K562 (cell line): Measurements from ENCODE around the gene SLA2. TPM values are rescaled to one million over a fixed set of nuclear protein-coding genes. Genes with fewer than 3 reads are reported as not detected.

Experiments
- CC2D1A ChIP-seq: fragments of 450-650 bp; IDR thresholded peaks from 2 replicates; pipeline ENCODE4 v1.6.1; 2017; ENCODE audit warnings: mild to moderate bottlenecking
- FOXK2 ChIP-seq, 2 experiments: fragments of 450-650 bp; IDR thresholded peaks in 1 of 2; conservative IDR thresholded peaks in 1 of 2; 2 replicates each; pipeline ENCODE4 v1.6.1; 2016; ENCODE audit warnings: low read depth in 2 of 2, mild to moderate bottlenecking in 1 of 2
- NR3C1 ChIP-seq: sonication (generic); formaldehyde crosslinking; IDR thresholded peaks from 2 replicates; pipeline ENCODE4 v1.8.1; 2022; ENCODE audit warnings: missing genetic modification reagents
- RB1 ChIP-seq: fragments of 450-650 bp; IDR thresholded peaks from 2 replicates; pipeline ENCODE4 v1.6.1; 2017; ENCODE audit warnings: low read depth, mild to moderate bottlenecking
- SRF ChIP-seq, 2 experiments: fragments of 250-450, 450-650 bp in 1 of 2; sonication (Bioruptor Pico) in 1 of 2; sonication (generic) in 1 of 2; formaldehyde crosslinking; IDR thresholded peaks; 2 replicates each; pipeline versions ENCODE4 v1.5.0 to v1.5.1; 2020 to 2022; ENCODE audit warnings: mild to moderate bottlenecking in 1 of 2, missing genetic modification reagents in 1 of 2
- ZNF384 ChIP-seq: IDR thresholded peaks from 2 replicates; pipeline ENCODE4 v1.6.1; 2012; ENCODE audit warnings: low read depth, low read length, improper control_type of control experiment
- ZNF584 ChIP-seq: fragments of 200-800 bp; sonication (Bioruptor generic); IDR thresholded peaks from 2 replicates; pipeline ENCODE4 v1.6.1; 2016; ENCODE audit warnings: low read depth, mild to moderate bottlenecking, missing genetic modification characterization, missing compliant biosample characterization
- polyA plus RNA-seq, 8 experiments: library from polyadenylated mRNA; depleted of rRNA in 4 of 8; stranded (reverse) in 5 of 8; unstranded in 3 of 8; fragments of >200 nt; fragmentation: Nextera tagmentation in 2 of 8; fragmentation: Illumina TruSeq in 1 of 8; extraction: Ambion mirVana in 2 of 8; extraction: Trizol in 1 of 8; gene quantifications; 2 replicates each; pipeline versions ENCODE4 v1.2.1 to v1.2.3, GENCODE V29; 2011 to 2014; ENCODE audit warnings: inconsistent platforms in 1 of 8, missing spikeins in 1 of 8
- total RNA-seq, 7 experiments: library from RNA; depleted of rRNA in 6 of 7; stranded (reverse); fragments of >200 nt in 6 of 7; fragmentation: Illumina TruSeq in 2 of 7; extraction: Trizol in 2 of 7; gene quantifications; 2 replicates each; pipeline versions ENCODE4 v1.2.1 to v1.2.3, GENCODE V29; 2011 to 2021; ENCODE audit warnings: low replicate concordance in 1 of 7
- TF ChIP-seq, protein P1 (sequence below): sonication (generic); formaldehyde crosslinking; IDR thresholded peaks from 2 replicates; pipeline ENCODE4 v1.8.0; 2023; ENCODE audit warnings: mild to moderate bottlenecking, missing genetic modification reagents
- TF ChIP-seq, protein P2 (sequence below): fragments of 150-350 bp; conservative IDR thresholded peaks from 2 replicates; pipeline ENCODE4 v1.6.1; 2014; ENCODE audit warnings: low read length
- TF ChIP-seq, protein P3 (sequence below): fragments of 250-450 bp; sonication (Bioruptor Pico); IDR thresholded peaks from 2 replicates; pipeline ENCODE4 v1.8.0; 2022; ENCODE audit warnings: inconsistent platforms, mild to moderate bottlenecking, moderate library complexity, borderline replicate concordance
- TF ChIP-seq, protein P4 (sequence below): fragments of 450-650 bp; conservative IDR thresholded peaks from 2 replicates; pipeline ENCODE4 v1.6.1; 2016; ENCODE audit warnings: missing genetic modification characterization, low read depth, mild to moderate bottlenecking, missing compliant biosample characterization, moderate library complexity

The SLA2 gene
- total and polyA plus RNA-seq, 9 of the 15 experiments (the other 6 are each of a cell fraction or from before 2014, with no cell fraction given) = 0.07 TPM; not detected in 7

DNA sequence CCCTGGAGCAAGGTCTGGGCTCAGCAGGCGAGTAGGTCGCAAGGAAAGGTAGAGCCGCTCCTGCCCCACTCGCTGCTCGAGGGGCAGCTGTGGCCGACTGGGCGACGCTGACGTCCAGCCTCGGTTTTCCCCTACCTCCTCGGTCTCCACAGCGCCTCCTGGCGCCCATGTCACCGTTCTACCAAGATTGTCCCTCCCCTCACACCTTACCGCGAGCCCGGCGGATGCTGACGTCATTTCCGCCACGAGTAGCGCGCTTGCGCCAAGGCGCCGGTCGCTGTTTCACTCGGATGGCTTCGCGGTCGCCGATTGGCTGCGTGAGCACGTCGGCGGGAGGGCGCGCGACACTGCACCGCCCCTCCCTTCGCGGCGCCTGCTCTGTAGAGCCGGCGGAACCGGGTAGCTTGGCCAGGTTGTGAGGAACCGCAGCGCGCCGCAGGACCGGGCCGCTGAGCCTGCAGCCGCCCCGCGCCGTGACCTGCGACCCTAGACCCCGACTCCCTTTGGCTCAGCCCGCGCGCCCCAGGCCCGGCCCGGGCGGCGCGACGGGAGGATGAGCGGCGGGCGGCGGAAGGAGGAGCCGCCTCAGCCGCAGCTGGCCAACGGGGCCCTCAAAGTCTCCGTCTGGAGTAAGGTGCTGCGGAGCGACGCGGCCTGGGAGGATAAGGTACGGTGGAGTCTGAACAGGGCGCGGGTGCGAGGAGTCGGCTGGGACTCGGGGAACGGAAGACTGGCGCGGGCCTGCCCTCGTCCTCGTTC is 40.4 kb downstream of the SLA2 start, which contains the start of gene RAB5IF (continued):
- TF ChIP-seq, protein P1, sequence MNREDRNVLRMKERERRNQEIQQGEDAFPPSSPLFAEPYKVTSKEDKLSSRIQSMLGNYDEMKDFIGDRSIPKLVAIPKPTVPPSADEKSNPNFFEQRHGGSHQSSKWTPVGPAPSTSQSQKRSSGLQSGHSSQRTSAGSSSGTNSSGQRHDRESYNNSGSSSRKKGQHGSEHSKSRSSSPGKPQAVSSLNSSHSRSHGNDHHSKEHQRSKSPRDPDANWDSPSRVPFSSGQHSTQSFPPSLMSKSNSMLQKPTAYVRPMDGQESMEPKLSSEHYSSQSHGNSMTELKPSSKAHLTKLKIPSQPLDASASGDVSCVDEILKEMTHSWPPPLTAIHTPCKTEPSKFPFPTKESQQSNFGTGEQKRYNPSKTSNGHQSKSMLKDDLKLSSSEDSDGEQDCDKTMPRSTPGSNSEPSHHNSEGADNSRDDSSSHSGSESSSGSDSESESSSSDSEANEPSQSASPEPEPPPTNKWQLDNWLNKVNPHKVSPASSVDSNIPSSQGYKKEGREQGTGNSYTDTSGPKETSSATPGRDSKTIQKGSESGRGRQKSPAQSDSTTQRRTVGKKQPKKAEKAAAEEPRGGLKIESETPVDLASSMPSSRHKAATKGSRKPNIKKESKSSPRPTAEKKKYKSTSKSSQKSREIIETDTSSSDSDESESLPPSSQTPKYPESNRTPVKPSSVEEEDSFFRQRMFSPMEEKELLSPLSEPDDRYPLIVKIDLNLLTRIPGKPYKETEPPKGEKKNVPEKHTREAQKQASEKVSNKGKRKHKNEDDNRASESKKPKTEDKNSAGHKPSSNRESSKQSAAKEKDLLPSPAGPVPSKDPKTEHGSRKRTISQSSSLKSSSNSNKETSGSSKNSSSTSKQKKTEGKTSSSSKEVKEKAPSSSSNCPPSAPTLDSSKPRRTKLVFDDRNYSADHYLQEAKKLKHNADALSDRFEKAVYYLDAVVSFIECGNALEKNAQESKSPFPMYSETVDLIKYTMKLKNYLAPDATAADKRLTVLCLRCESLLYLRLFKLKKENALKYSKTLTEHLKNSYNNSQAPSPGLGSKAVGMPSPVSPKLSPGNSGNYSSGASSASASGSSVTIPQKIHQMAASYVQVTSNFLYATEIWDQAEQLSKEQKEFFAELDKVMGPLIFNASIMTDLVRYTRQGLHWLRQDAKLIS (CRISPR knock-in tag) = peak; percentile 81; the same call in 1 of the 2 replicates
- TF ChIP-seq FOXK2 (conservative IDR thresholded peaks at IDR 0.05 in 1 of 2, IDR thresholded peaks at IDR 0.05 in 1 of 2; ENCODE audit: low read depth in 2 of 2) = peak; percentile 58 to 78; a peak in 3 of 4 replicates
- TF ChIP-seq RB1 = peak; percentile 85; the same call in 1 of the 2 replicates
- TF ChIP-seq ZNF384 = peak; percentile 55; the same call in 1 of the 2 replicates
- TF ChIP-seq CC2D1A = no peak
- peak; percentile 84 for TF ChIP-seq ZNF584 (CRISPR knock-in tag)
- TF ChIP-seq, protein P2, sequence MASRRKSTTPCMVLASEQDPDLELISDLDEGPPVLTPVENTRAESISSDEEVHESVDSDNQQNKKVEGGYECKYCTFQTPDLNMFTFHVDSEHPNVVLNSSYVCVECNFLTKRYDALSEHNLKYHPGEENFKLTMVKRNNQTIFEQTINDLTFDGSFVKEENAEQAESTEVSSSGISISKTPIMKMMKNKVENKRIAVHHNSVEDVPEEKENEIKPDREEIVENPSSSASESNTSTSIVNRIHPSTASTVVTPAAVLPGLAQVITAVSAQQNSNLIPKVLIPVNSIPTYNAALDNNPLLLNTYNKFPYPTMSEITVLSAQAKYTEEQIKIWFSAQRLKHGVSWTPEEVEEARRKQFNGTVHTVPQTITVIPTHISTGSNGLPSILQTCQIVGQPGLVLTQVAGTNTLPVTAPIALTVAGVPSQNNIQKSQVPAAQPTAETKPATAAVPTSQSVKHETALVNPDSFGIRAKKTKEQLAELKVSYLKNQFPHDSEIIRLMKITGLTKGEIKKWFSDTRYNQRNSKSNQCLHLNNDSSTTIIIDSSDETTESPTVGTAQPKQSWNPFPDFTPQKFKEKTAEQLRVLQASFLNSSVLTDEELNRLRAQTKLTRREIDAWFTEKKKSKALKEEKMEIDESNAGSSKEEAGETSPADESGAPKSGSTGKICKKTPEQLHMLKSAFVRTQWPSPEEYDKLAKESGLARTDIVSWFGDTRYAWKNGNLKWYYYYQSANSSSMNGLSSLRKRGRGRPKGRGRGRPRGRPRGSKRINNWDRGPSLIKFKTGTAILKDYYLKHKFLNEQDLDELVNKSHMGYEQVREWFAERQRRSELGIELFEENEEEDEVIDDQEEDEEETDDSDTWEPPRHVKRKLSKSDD = 0 out of 2 replicates have a peak, but pooled peaks have one; percentile 17
- TF ChIP-seq, protein P3, sequence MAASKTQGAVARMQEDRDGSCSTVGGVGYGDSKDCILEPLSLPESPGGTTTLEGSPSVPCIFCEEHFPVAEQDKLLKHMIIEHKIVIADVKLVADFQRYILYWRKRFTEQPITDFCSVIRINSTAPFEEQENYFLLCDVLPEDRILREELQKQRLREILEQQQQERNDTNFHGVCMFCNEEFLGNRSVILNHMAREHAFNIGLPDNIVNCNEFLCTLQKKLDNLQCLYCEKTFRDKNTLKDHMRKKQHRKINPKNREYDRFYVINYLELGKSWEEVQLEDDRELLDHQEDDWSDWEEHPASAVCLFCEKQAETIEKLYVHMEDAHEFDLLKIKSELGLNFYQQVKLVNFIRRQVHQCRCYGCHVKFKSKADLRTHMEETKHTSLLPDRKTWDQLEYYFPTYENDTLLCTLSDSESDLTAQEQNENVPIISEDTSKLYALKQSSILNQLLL (CRISPR knock-in tag) = no peak
- TF ChIP-seq NR3C1 (CRISPR knock-in tag) = no peak
- TF ChIP-seq SRF (CRISPR knock-in tag; IDR thresholded peaks at IDR 0.05) = peak in 1 of 2 experiments; percentile 22; a peak in 1 of 4 replicates
- TF ChIP-seq, protein P4, sequence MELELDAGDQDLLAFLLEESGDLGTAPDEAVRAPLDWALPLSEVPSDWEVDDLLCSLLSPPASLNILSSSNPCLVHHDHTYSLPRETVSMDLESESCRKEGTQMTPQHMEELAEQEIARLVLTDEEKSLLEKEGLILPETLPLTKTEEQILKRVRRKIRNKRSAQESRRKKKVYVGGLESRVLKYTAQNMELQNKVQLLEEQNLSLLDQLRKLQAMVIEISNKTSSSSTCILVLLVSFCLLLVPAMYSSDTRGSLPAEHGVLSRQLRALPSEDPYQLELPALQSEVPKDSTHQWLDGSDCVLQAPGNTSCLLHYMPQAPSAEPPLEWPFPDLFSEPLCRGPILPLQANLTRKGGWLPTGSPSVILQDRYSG (tag) = 0 out of 2 replicates have a peak, but pooled peaks have one; percentile 22
